HepG2 (cell line): ENCODE data around the gene SMIM13. TPM values are rescaled to one million over a fixed set of nuclear protein-coding genes. Genes with fewer than 3 reads are reported as not detected.

ENCODE experiments used
- AGO1 ChIP-seq: fragments of 200-400 bp; formaldehyde crosslinking; IDR thresholded peaks from 2 replicates; pipeline ENCODE4 v1.6.1; 2017; ENCODE audit warnings: mild to moderate bottlenecking, low read depth, low read length, moderate library complexity; ENCODE audit not compliant: poor library complexity, severe bottlenecking
- ARNT ChIP-seq: fragments of 450-650 bp; IDR thresholded peaks from 2 replicates; pipeline ENCODE4 v1.6.1; 2017
- ATRX ChIP-seq: sonication (generic); formaldehyde crosslinking; IDR thresholded peaks from 2 replicates; pipeline ENCODE4 v1.4.0; 2020; ENCODE audit warnings: missing genetic modification reagents, borderline replicate concordance
- BCL6 ChIP-seq: IDR thresholded peaks from 2 replicates; pipeline ENCODE4 v1.6.1; 2016; ENCODE audit warnings: missing genetic modification reagents, missing compliant biosample characterization
- CREB3 ChIP-seq: sonication (generic); formaldehyde crosslinking; IDR thresholded peaks from 2 replicates; pipeline ENCODE4 v1.5.0; 2020; ENCODE audit warnings: missing genetic modification reagents
- ELF4 ChIP-seq: sonication (generic); formaldehyde crosslinking; IDR thresholded peaks from 2 replicates; pipeline ENCODE4 v1.5.0; 2020; ENCODE audit warnings: missing genetic modification reagents, mild to moderate bottlenecking, moderate library complexity, borderline replicate concordance
- ETV5 ChIP-seq: IDR thresholded peaks from 2 replicates; pipeline ENCODE4 v1.6.1; 2018; ENCODE audit warnings: missing biosample characterization, missing genetic modification reagents, inconsistent platforms, borderline replicate concordance
- HOMEZ ChIP-seq: IDR thresholded peaks from 2 replicates; pipeline ENCODE4 v1.6.1; 2016; ENCODE audit warnings: low read depth
- KAT8 ChIP-seq: IDR thresholded peaks from 2 replicates; pipeline ENCODE4 v1.6.1; 2016; ENCODE audit warnings: missing genetic modification reagents, missing compliant biosample characterization
- ZBTB2 ChIP-seq: sonication (generic); formaldehyde crosslinking; IDR thresholded peaks from 2 replicates; pipeline ENCODE4 v1.8.0; 2022; ENCODE audit warnings: low read depth, missing genetic modification reagents
- ZC3H13 ChIP-seq: sonication (generic); formaldehyde crosslinking; IDR thresholded peaks from 2 replicates; pipeline ENCODE4 v1.8.1; 2023; ENCODE audit warnings: mild to moderate bottlenecking, missing genetic modification reagents, moderate library complexity
- ZMAT3 ChIP-seq: sonication (generic); formaldehyde crosslinking; conservative IDR thresholded peaks from 2 replicates; pipeline ENCODE4 v1.7.0; 2021; ENCODE audit warnings: missing genetic modification reagents
- ZNF180 ChIP-seq: sonication (generic); formaldehyde crosslinking; IDR thresholded peaks from 2 replicates; pipeline ENCODE4 v1.4.0; 2020; ENCODE audit warnings: low read depth, missing genetic modification reagents, borderline replicate concordance
- ZNF740 ChIP-seq: sonication (generic); formaldehyde crosslinking; IDR thresholded peaks from 2 replicates; pipeline ENCODE4 v1.4.0; 2020; ENCODE audit warnings: missing genetic modification reagents
- ZNF768 ChIP-seq: sonication (generic); formaldehyde crosslinking; IDR thresholded peaks from 2 replicates; pipeline ENCODE4 v1.4.0; 2020; ENCODE audit warnings: missing genetic modification reagents
- polyA plus RNA-seq, 8 experiments: library from polyadenylated mRNA; depleted of rRNA in 3 of 8; stranded (reverse) in 7 of 8; unstranded in 1 of 8; fragments of >200 nt; fragmentation: Illumina TruSeq in 4 of 8; extraction: Trizol in 4 of 8; gene quantifications; 2 replicates each; pipeline versions ENCODE4 v1.2.1 to v1.2.3, GENCODE V29; 2011 to 2016; ENCODE audit warnings: low read depth in 4 of 8, missing spikeins in 1 of 8, mixed read lengths in 1 of 8; ENCODE audit not compliant: insufficient read depth in 1 of 8
- total RNA-seq, 5 experiments: library from RNA; depleted of rRNA; stranded (reverse); fragments of >200 nt; fragmentation: Illumina TruSeq; extraction: Trizol; gene quantifications; 2 replicates each; pipeline ENCODE4 v1.2.3, GENCODE V29; 2016; ENCODE audit warnings: low read depth in 1 of 5
- TF ChIP-seq, protein P1 (sequence below): sonication (generic); formaldehyde crosslinking; IDR thresholded peaks from 2 replicates; pipeline ENCODE4 v1.5.1; 2020; ENCODE audit warnings: mild to moderate bottlenecking, missing genetic modification reagents, moderate library complexity
- TF ChIP-seq, protein P2 (sequence below): fragments of 450-650 bp; IDR thresholded peaks from 2 replicates; pipeline ENCODE4 v1.6.1; 2017

SMIM13 gene
- total and polyA plus RNA-seq, 2 of the 13 experiments (the other 11 are each of a cell fraction or from before 2014, with no cell fraction given) = 2.7 to 10.2 TPM

DNA sequence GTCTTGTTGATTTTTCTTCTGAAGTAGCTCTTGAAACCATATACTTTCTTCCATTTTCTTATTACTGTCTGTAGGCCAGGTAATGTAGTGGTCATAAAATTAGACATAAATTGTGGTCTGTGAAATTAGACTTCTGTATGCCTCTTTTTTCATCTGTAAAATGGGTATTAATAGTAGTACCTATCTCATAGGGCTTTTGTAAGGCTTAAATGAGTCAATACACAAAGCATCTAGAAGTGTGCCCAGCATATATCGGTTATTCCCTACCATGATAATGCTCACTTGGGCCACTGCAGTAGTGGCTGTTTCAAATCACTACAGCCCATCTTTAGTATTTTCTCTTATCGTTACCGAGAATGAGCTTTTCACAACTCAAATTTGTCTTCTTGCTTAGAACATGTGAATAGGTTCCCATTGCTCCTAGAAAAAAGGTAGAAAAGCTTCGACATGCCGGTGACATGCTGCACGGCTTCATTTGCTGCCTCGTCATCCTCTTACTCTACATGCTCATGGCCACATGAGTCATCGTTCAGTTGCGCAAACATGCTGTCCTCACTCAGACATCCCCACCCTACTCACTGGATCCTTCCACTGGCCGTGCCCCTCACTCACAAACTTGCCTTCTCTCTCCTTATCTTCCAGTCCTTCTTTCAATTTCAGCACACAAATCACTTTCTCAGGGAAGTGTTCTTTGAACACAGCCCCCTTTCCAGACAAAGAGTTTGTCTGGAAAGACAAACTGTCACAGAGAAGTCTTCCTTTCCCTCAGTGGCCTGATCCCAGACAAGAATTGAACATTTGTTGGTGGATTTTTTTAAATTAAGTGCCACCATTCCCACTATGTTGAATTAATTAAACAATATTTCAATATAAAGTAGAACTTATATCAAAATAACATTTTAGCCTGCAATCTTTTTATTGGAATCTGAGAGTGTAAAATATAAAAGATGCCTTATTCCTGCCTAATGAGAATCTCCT is 50.0 kb downstream of the SMIM13 start (continued):
- TF ChIP-seq HOMEZ (CRISPR knock-in tag) = peak; percentile 97
- peak; percentile 63; the same call in 1 of the 2 replicates for TF ChIP-seq ETV5 (CRISPR knock-in tag)
- 0 out of 2 replicates have a peak, but pooled peaks have one; percentile 43 for TF ChIP-seq ZC3H13
- no peak for TF ChIP-seq ATRX (CRISPR knock-in tag)
- TF ChIP-seq ELF4 = no peak
- peak; percentile 68 for TF ChIP-seq KAT8
- TF ChIP-seq ZNF180 (CRISPR knock-in tag) = no peak
- TF ChIP-seq AGO1 = no peak
- TF ChIP-seq, protein P1, sequence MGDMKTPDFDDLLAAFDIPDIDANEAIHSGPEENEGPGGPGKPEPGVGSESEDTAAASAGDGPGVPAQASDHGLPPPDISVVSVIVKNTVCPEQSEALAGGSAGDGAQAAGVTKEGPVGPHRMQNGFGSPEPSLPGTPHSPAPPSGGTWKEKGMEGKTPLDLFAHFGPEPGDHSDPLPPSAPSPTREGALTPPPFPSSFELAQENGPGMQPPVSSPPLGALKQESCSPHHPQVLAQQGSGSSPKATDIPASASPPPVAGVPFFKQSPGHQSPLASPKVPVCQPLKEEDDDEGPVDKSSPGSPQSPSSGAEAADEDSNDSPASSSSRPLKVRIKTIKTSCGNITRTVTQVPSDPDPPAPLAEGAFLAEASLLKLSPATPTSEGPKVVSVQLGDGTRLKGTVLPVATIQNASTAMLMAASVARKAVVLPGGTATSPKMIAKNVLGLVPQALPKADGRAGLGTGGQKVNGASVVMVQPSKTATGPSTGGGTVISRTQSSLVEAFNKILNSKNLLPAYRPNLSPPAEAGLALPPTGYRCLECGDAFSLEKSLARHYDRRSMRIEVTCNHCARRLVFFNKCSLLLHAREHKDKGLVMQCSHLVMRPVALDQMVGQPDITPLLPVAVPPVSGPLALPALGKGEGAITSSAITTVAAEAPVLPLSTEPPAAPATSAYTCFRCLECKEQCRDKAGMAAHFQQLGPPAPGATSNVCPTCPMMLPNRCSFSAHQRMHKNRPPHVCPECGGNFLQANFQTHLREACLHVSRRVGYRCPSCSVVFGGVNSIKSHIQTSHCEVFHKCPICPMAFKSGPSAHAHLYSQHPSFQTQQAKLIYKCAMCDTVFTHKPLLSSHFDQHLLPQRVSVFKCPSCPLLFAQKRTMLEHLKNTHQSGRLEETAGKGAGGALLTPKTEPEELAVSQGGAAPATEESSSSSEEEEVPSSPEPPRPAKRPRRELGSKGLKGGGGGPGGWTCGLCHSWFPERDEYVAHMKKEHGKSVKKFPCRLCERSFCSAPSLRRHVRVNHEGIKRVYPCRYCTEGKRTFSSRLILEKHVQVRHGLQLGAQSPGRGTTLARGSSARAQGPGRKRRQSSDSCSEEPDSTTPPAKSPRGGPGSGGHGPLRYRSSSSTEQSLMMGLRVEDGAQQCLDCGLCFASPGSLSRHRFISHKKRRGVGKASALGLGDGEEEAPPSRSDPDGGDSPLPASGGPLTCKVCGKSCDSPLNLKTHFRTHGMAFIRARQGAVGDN (CRISPR knock-in tag) = peak; percentile 58; the same call in 1 of the 2 replicates
- TF ChIP-seq ZNF768 (CRISPR knock-in tag) = no peak
- TF ChIP-seq ZMAT3 = peak; percentile 73; the same call in 1 of the 2 replicates
- TF ChIP-seq ZNF740 (CRISPR knock-in tag) = no peak
- TF ChIP-seq ARNT = no peak
- TF ChIP-seq, protein P2, sequence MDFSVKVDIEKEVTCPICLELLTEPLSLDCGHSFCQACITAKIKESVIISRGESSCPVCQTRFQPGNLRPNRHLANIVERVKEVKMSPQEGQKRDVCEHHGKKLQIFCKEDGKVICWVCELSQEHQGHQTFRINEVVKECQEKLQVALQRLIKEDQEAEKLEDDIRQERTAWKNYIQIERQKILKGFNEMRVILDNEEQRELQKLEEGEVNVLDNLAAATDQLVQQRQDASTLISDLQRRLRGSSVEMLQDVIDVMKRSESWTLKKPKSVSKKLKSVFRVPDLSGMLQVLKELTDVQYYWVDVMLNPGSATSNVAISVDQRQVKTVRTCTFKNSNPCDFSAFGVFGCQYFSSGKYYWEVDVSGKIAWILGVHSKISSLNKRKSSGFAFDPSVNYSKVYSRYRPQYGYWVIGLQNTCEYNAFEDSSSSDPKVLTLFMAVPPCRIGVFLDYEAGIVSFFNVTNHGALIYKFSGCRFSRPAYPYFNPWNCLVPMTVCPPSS = no peak
- TF ChIP-seq BCL6 (CRISPR knock-in tag) = peak; percentile 49; the same call in 1 of the 2 replicates
- no peak for TF ChIP-seq ZBTB2 (CRISPR knock-in tag)
- TF ChIP-seq CREB3 = no peak
